Right renal pelvis (tissue), 4 donors: ENCODE results near the gene ADD1. TPM values are rescaled to one million over a fixed set of nuclear protein-coding genes. Genes with fewer than 3 reads are reported as not detected.

ENCODE experiments used
- DNase-seq, 4 donors: peaks; one replicate each; pipeline ENCODE4 v3.0.0-alpha.2; 2013; ENCODE audit warnings: low read depth in 4 of 4, low spot score in 3 of 4, missing footprints in 1 of 4
- polyA plus RNA-seq, 4 donors: library from polyadenylated mRNA; unstranded; fragments of 120-200 nt; gene quantifications; one replicate each; pipeline ENCODE4 v1.2.1, GENCODE V29; 2013; ENCODE audit not compliant: insufficient read length in 4 of 4

Gene ADD1
- polyA plus RNA-seq, 4 donors: 245 to 259 (median 251) TPM

- DNase-seq: no peak
Observed at GRCh38 chr4:2804973-2805501, 38.6 kb upstream of the ADD1 start.

GRCh38 chr4:2805712-2806389 is 37.8 kb upstream of the ADD1 start:
- DNase-seq: no peak

GRCh38 chr4:2806390-2807355 is 37.0 kb upstream of the ADD1 start:
- no peak for DNase-seq

- no peak for DNase-seq
Observed at GRCh38 chr4:2807571-2807970, 36.1 kb upstream of the ADD1 start.

GRCh38 chr4:2808001-2808400 is 35.6 kb upstream of the ADD1 start:
- no peak for DNase-seq

- no peak for DNase-seq
Observed at GRCh38 chr4:2809610-2810180, 33.9 kb upstream of the ADD1 start.

GRCh38 chr4:2810388-2810787 is 33.3 kb upstream of the ADD1 start:
- no peak for DNase-seq

- DNase-seq: no peak
Observed at GRCh38 chr4:2811830-2812611, 31.6 kb upstream of the ADD1 start.

- no peak for DNase-seq
Observed at GRCh38 chr4:2812612-2813354, 30.9 kb upstream of the ADD1 start.

- DNase-seq: no peak
Observed at GRCh38 chr4:2813446-2814405, 29.9 kb upstream of the ADD1 start.

GRCh38 chr4:2814627-2815270 is 28.9 kb upstream of the ADD1 start:
- no peak for DNase-seq

GRCh38 chr4:2816401-2816954 is 27.2 kb upstream of the ADD1 start:
- no peak for DNase-seq

GRCh38 chr4:2817137-2817536 is 26.5 kb upstream of the ADD1 start:
- no peak for DNase-seq

GRCh38 chr4:2817701-2818350 is 25.8 kb upstream of the ADD1 start:
- no peak for DNase-seq

GRCh38 chr4:2818351-2818939 is 25.2 kb upstream of the ADD1 start:
- DNase-seq: no peak

- no peak for DNase-seq
Observed at GRCh38 chr4:2819244-2820215, 24.1 kb upstream of the ADD1 start.
